GM10248 (cell line): ENCODE measurements around the gene BBOX1.

Source experiments
- CTCF ChIA-PET: fragments of 300-600 bp; sonication (Branson Sonifier 250); formaldehyde crosslinking; extraction: SDS; loops from one replicate; lab custom pipeline; 2021; ENCODE audit warnings: antibody characterized with exemption; lab: Yijun Ruan, JAX
- POLR2A ChIA-PET: fragments of 350-650 bp; sonication (Branson Sonifier 250); formaldehyde crosslinking; extraction: SDS; loops from one replicate; lab custom pipeline; 2020; ENCODE audit warnings: antibody characterized with exemption; lab: Yijun Ruan, JAX
- DNase-seq: peaks from one replicate; pipeline ENCODE4 v3.0.0; 2012; ENCODE audit errors: extremely low spot score
- TF ChIP-seq, protein P1 (sequence below): IDR thresholded peaks from 2 replicates; pipeline ENCODE4 v1.5.1; 2012; ENCODE audit warnings: mild to moderate bottlenecking, low read depth; ENCODE audit errors: extremely low read depth, missing control alignments, control extremely low read depth

BBOX1 gene

DNA sequence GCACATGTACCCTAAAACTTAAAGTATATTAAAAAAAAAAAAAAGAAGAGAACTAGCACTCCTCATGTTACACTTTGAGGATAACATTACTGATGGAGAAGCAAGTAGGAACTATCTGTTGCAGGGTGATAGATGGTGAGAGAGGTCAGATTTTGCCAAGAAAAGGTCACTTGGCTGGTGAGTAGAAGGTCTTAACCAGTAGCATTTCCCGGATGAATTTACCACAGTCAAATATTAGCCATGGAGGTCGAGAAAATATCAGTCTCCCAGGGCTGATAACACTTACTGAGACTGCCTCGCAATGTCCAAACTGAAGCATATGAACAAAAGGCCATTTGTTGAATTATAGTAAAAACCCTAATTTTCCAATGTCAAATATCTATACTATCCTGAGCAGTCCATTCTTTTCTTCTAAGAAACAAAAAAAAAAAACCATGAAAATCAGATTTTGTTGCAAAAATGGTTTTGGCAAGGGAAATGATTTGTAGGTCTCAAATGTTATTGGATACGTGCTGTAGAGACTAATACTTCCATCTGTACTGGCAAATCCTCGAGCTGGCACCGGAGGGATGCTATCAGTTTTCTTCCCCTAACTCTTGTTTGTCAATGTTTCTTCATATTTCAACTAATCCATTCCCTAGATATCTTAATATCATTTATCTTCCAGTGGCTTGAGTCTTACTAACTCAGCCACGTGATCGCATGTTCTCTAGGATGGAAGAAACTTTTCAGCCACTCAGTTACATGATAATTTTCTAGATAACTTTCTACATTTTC, 14.5 kb upstream of the BBOX1 start:
- DNase-seq = no peak
- POLR2A ChIA-PET = no interaction called here
- CTCF ChIA-PET = no interaction called here
- TF ChIP-seq, protein P1, sequence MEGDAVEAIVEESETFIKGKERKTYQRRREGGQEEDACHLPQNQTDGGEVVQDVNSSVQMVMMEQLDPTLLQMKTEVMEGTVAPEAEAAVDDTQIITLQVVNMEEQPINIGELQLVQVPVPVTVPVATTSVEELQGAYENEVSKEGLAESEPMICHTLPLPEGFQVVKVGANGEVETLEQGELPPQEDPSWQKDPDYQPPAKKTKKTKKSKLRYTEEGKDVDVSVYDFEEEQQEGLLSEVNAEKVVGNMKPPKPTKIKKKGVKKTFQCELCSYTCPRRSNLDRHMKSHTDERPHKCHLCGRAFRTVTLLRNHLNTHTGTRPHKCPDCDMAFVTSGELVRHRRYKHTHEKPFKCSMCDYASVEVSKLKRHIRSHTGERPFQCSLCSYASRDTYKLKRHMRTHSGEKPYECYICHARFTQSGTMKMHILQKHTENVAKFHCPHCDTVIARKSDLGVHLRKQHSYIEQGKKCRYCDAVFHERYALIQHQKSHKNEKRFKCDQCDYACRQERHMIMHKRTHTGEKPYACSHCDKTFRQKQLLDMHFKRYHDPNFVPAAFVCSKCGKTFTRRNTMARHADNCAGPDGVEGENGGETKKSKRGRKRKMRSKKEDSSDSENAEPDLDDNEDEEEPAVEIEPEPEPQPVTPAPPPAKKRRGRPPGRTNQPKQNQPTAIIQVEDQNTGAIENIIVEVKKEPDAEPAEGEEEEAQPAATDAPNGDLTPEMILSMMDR = no peak

DNA sequence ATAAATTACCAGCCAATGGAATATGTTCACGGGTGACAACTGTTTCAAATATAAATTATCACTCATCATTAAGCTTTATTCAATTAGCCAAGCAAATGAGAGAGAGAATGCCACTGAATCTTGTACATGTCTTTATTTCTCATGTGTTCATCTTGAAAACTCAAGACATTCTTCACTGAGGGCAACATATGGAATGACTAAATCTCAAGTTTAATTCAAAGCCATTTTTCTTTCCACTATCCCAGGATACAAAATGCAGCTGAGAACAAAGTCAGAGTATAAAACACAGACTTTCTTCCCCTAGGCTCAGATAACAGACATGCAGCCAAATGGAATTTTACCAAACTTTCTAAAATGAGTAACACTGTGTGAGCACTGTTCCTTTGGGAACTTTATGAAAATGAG, 12.1 kb upstream of the BBOX1 start:
- POLR2A ChIA-PET = no interaction called here
- TF ChIP-seq, protein P1 = no peak
- DNase-seq = no peak
- CTCF ChIA-PET = interaction anchor here (1.4 kb wide), 1 partner anchor 13 kb away, joined by 3 read pairs; the partner anchor contains the start of gene BBOX1

DNA sequence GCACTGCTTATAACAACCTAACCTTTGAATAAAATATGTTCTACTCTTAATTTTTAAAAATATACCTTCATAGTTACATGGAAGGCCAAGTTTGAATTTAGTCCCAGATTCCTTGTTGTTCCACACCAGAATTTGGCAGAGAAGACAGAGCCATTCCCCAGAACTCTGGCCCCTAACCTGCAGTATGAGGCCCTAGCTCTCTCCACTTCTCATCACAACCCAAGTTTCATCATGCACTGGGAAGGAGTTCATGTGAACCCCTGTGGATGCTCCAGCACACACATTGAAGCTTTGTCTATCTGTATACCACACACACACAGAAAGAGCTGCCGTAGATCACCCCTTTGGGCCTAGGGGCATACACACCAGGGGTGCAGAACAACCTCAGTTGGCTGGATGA, 10.6 kb upstream of the BBOX1 start:
- ChIA-PET CTCF (no interaction called here), POLR2A (no interaction called here)
- DNase-seq = no peak
- TF ChIP-seq, protein P1 = no peak

DNA sequence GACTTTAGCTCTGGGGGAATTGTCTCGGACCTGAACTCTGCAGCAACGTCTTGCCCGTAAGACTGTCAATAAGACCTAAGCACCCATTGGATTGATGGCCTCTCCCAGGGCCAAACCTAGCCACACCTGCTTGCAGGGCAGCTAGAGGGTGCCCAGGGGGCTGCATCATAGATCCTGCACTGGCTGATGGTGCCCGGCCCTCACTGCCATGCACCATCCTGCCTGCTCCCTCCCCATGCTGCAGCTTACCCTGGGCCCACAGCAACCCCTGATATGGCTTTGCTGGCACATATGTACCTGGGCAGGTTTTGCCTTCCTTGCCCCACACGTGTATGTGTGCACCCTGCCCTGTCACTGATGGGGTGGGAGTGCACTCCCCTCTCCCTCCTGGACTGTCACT, 8.9 kb upstream of the BBOX1 start:
- TF ChIP-seq, protein P1 = no peak
- ChIA-PET POLR2A (no interaction called here), CTCF (no interaction called here)
- DNase-seq = no peak

DNA sequence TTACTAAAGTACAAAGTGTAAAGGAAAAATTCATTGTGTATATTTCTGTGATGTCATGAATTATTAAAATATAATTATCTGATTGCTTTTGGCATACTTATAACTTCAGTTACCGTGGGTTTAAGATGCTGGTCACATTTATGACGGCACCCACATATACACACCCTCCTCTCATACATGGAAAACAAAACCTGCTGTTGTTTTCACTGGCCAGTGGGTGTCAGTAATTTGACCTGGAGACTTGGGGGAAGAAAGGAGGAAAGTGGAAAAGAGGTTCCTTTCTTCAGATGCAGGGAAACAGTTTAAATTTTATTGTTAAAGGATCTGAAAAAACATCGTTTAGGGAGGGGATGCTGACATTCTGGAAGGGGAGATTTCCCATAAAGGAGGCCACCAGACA, 742 bp upstream of the BBOX1 start:
- POLR2A ChIA-PET = no interaction called here
- CTCF ChIA-PET = no interaction called here
- DNase-seq = no peak
- TF ChIP-seq, protein P1 = no peak

DNA sequence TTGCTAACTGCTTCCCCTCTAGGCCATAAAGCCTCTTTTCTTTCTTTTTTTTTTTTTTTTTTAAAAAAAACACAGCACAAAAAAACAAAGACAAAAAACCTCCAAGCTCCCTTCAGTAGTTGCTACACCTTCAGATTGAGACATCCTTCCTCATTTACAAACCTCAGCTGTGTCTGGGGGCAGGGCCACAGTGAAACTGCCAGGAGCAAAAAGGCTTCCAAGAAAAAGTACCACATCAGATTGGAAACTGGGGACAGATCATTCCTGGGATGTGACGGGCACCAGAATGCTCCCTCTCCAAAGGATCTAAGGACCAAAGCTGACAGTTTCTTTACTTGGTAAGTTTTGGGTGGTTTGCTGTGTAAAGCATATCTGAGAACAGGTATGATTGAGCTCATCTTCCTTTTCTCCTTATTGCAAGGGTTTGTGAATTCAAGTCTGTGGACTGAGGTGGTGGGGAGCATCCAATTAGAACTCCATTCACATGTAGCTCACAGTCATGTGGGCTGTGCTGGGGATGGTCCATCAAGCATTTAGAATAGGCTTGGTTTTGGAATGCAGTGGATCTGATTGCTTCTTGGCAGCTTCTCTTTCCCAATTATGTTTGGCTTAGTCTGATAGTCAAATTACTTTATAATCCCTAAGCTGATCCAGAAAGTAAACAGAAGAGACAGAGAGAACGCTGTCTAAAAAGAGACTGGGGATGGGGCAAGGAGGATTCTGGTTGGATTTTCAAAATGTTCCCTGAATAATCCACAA, 705 bp downstream of the BBOX1 start:
- DNase-seq = no peak
- POLR2A ChIA-PET = no interaction called here
- CTCF ChIA-PET = interaction anchor here (1.0 to 1.3 kb wide), 3 partner anchors 11 to 39 kb away, joined by 3 to 4 read pairs (median 3); no protein-coding TSS in a partner anchor

More for the DNA sequence above, 705 bp downstream of the BBOX1 start:
- TF ChIP-seq, protein P1 = no peak
